WTC11 (cell line): ENCODE data around the gene NBL1. TPM values are rescaled to one million over a fixed set of nuclear protein-coding genes. Genes with fewer than 3 reads are reported as not detected.

Experiments used
- ATAC-seq: fragments of 200-7000 bp; cut with Tn5 transposase; 2 replicates; pipeline ENCODE4 v1.10.0; 2021; ENCODE audit warnings: mild to moderate bottlenecking, moderate library complexity
- CTCF ChIA-PET: fragments of 300-600 bp; sonication (Branson Sonifier 250); formaldehyde crosslinking; loops from one replicate; lab custom pipeline; 2021; ENCODE audit warnings: antibody characterized with exemption; lab: Charles Lee
- POLR2A ChIA-PET: fragments of 350-600 bp; sonication (Branson Sonifier 250); formaldehyde crosslinking; loops from one replicate; lab custom pipeline; 2021; ENCODE audit warnings: antibody characterized with exemption; lab: Charles Lee
- DNase-seq: peaks from one replicate; pipeline ENCODE4 v3.0.0; 2021; ENCODE audit warnings: low spot score
- H3K27ac Mint-ChIP-seq: 2 replicates; pipeline ENCODE4 v1.8.0; 2021; ENCODE audit warnings: mixed read lengths
- H3K27me3 Mint-ChIP-seq: 2 replicates; pipeline ENCODE4 v1.8.0; 2021; ENCODE audit warnings: low read depth, mild to moderate bottlenecking, moderate library complexity, mixed read lengths
- H3K36me3 Mint-ChIP-seq: 2 replicates; pipeline ENCODE4 v1.8.0; 2021; ENCODE audit warnings: mixed read lengths
- H3K4me1 Mint-ChIP-seq: 2 replicates; pipeline ENCODE4 v1.8.0; 2022; ENCODE audit warnings: mixed read lengths
- H3K4me3 Mint-ChIP-seq: 2 replicates; pipeline ENCODE4 v1.8.0; 2021; ENCODE audit warnings: mild to moderate bottlenecking, moderate library complexity, mixed read lengths
- H3K9me3 Mint-ChIP-seq: 2 replicates; pipeline ENCODE4 v1.8.0; 2021; ENCODE audit warnings: mixed read lengths
- ATF1 ChIP-seq: sonication (generic); formaldehyde crosslinking; IDR thresholded peaks from 2 replicates; pipeline ENCODE4 v1.8.1; 2023; ENCODE audit warnings: mild to moderate bottlenecking, moderate library complexity, missing genetic modification reagents
- CBFB ChIP-seq: sonication (generic); formaldehyde crosslinking; IDR thresholded peaks from 2 replicates; pipeline ENCODE4 v1.8.1; 2022; ENCODE audit warnings: mild to moderate bottlenecking, low read depth, missing genetic modification reagents
- CREB1 ChIP-seq: sonication (generic); formaldehyde crosslinking; IDR thresholded peaks from 2 replicates; pipeline ENCODE4 v1.8.0; 2023; ENCODE audit warnings: mild to moderate bottlenecking, missing genetic modification reagents
- CREM ChIP-seq: sonication (generic); formaldehyde crosslinking; IDR thresholded peaks from 2 replicates; pipeline ENCODE4 v1.8.1; 2022; ENCODE audit warnings: mild to moderate bottlenecking, missing genetic modification reagents, moderate library complexity
- EMX1 ChIP-seq: fragments of 250-450 bp; sonication (Bioruptor Pico); IDR thresholded peaks from 2 replicates; pipeline ENCODE4 v1.8.0; 2021; ENCODE audit warnings: mild to moderate bottlenecking
- FOXP1 ChIP-seq: sonication (generic); formaldehyde crosslinking; IDR thresholded peaks from 2 replicates; pipeline ENCODE4 v1.8.0; 2022; ENCODE audit warnings: missing genetic modification reagents, mild to moderate bottlenecking, moderate library complexity, borderline replicate concordance
- GABPB1 ChIP-seq: sonication (generic); formaldehyde crosslinking; IDR thresholded peaks from 2 replicates; pipeline ENCODE4 v1.8.1; 2023; ENCODE audit warnings: mild to moderate bottlenecking, missing genetic modification reagents
- IRF1 ChIP-seq: sonication (generic); formaldehyde crosslinking; IDR thresholded peaks from 2 replicates; pipeline ENCODE4 v1.8.0; 2023; ENCODE audit warnings: missing genetic modification reagents
- JAZF1 ChIP-seq: fragments of 250-450 bp; sonication (Bioruptor Pico); IDR thresholded peaks from 2 replicates; pipeline ENCODE4 v1.9.0; 2021; ENCODE audit warnings: moderate library complexity, mild to moderate bottlenecking, inconsistent platforms
- NR2C2 ChIP-seq: sonication (generic); formaldehyde crosslinking; IDR thresholded peaks from 2 replicates; pipeline ENCODE4 v1.8.0; 2022; ENCODE audit warnings: mild to moderate bottlenecking, missing genetic modification reagents
- OVOL2 ChIP-seq: fragments of 250-450 bp; sonication (Bioruptor Pico); IDR thresholded peaks from 2 replicates; pipeline ENCODE4 v1.9.0; 2021; ENCODE audit warnings: mild to moderate bottlenecking, borderline replicate concordance
- RELA ChIP-seq: sonication (generic); formaldehyde crosslinking; IDR thresholded peaks from 2 replicates; pipeline ENCODE4 v1.8.1; 2022; ENCODE audit warnings: missing genetic modification reagents, mild to moderate bottlenecking, borderline replicate concordance
- SOX15 ChIP-seq: fragments of 250-450 bp; sonication (Bioruptor Pico); IDR thresholded peaks from 2 replicates; pipeline ENCODE4 v1.9.0; 2021; ENCODE audit warnings: mild to moderate bottlenecking
- STAT6 ChIP-seq: sonication (generic); formaldehyde crosslinking; conservative IDR thresholded peaks from 2 replicates; pipeline ENCODE4 v1.8.1; 2023; ENCODE audit warnings: mild to moderate bottlenecking, low read depth, missing genetic modification reagents, moderate library complexity
- ZNF263 ChIP-seq: sonication (generic); formaldehyde crosslinking; IDR thresholded peaks from 2 replicates; pipeline ENCODE4 v1.8.1; 2022; ENCODE audit warnings: low read depth, mild to moderate bottlenecking, moderate library complexity, missing genetic modification reagents
- ZNF281 ChIP-seq: sonication (generic); formaldehyde crosslinking; IDR thresholded peaks from 2 replicates; pipeline ENCODE4 v1.8.0; 2023; ENCODE audit warnings: mild to moderate bottlenecking, missing genetic modification reagents
- ZNF396 ChIP-seq: fragments of 250-450 bp; sonication (Bioruptor Pico); IDR thresholded peaks from 2 replicates; pipeline ENCODE4 v1.8.0; 2021; ENCODE audit warnings: mild to moderate bottlenecking, moderate library complexity, borderline replicate concordance
- ZSCAN18 ChIP-seq: fragments of 250-450 bp; sonication (Bioruptor Pico); IDR thresholded peaks from 2 replicates; pipeline ENCODE4 v2.1.2; 2022; ENCODE audit warnings: mild to moderate bottlenecking, moderate library complexity
- total RNA-seq: library from RNA; stranded (reverse); gene quantifications from 3 replicates; pipeline ENCODE4 v1.2.3, GENCODE V29; 2021

NBL1 gene
- total RNA-seq, 1 experiment from 2014 or later: 17.1 TPM

- no peak for TF ChIP-seq GABPB1 (CRISPR knock-in tag)
- TF ChIP-seq FOXP1: no peak
- TF ChIP-seq STAT6: no peak
Observed at GRCh38 chr1:19612530-19612929, 31.6 kb upstream of the NBL1 start (continued).

GRCh38 chr1:19613171-19613703, 30.9 kb upstream of the NBL1 start:
- ChIA-PET CTCF (interaction anchor here (0.6 to 1.7 kb wide), 5 partner anchors 26 to 195 kb away, joined by 3 to 6 read pairs (median 4); no protein-coding TSS in a partner anchor), POLR2A (no interaction called here)
- DNase-seq (no peak), ATAC-seq (no peak)
- Mint-ChIP-seq H3K36me3 (0 out of 2 replicates have a peak, but pooled peaks cover 3% of the 10 kb centered on the region), H3K9me3 (0 out of 2 replicates have a peak, but pooled peaks cover 3% of the 10 kb centered on the region), H3K27ac (peak overlapping the region; percentile 68), H3K27me3 (no peaks in the 10 kb centered on the region), H3K4me1 (no peaks in the 10 kb centered on the region), H3K4me3 (no peak overlapping the region)
- TF ChIP-seq ZNF263 (CRISPR knock-in tag): no peak
- no peak for TF ChIP-seq IRF1
- no peak for TF ChIP-seq ZSCAN18 (CRISPR knock-in tag)
- TF ChIP-seq NR2C2: no peak
- TF ChIP-seq EMX1: no peak
- no peak for TF ChIP-seq ZNF396 (CRISPR knock-in tag)
- no peak for TF ChIP-seq CBFB (CRISPR knock-in tag)
- no peak for TF ChIP-seq ATF1 (CRISPR knock-in tag)
- TF ChIP-seq SOX15 (CRISPR knock-in tag): no peak
- TF ChIP-seq JAZF1: no peak
- no peak for TF ChIP-seq RELA (CRISPR knock-in tag)
- TF ChIP-seq CREM (CRISPR knock-in tag): no peak
- no peak for TF ChIP-seq STAT6
- TF ChIP-seq ZNF281: no peak
- TF ChIP-seq CREB1 (CRISPR knock-in tag): no peak
- TF ChIP-seq OVOL2: no peak
